IMR-90 (cell line): Measurements from ENCODE around the gene SEPHS1. TPM values are rescaled to one million over a fixed set of nuclear protein-coding genes. Genes with fewer than 3 reads are reported as not detected.

Experiments used
- ATAC-seq: fragments of 200-7000 bp; cut with Tn5 transposase; 2 replicates; pipeline ENCODE4 v1.9.1; 2020; ENCODE audit warnings: low read depth, mild to moderate bottlenecking, moderate library complexity
- BruUV-seq: library from RNA; stranded (reverse); fragments of 400-500 nt; replicated peaks from 2 replicates; lab custom pipeline; 2021; lab: Mats Ljungman, UMichigan
- CTCF ChIA-PET: fragments of 300-600 bp; formaldehyde crosslinking; extraction: SDS; loops from one replicate; lab custom pipeline; 2021; ENCODE audit warnings: antibody characterized with exemption; lab: Yijun Ruan, JAX
- POLR2A ChIA-PET: fragments of 300-600 bp; sonication (Branson Sonifier 250); formaldehyde crosslinking; loops from one replicate; lab custom pipeline; 2022; ENCODE audit warnings: antibody characterized with exemption; ENCODE audit not compliant: unreplicated experiment; lab: Charles Lee
- DNase-seq: peaks from one replicate; pipeline ENCODE4 v3.0.0; 2013
- H2AFZ ChIP-seq: replicated peaks from 2 replicates; pipeline ENCODE3; 2013; ENCODE audit warnings: low read length, mild to moderate bottlenecking; ENCODE audit not compliant: poor library complexity
- H2AK5ac ChIP-seq: 2 replicates; pipeline ENCODE4 v1.6.1; 2013; ENCODE audit warnings: low read depth, low read length, inconsistent platforms
- H2AK9ac ChIP-seq: replicated peaks from 2 replicates; pipeline ENCODE3; 2013; ENCODE audit warnings: mild to moderate bottlenecking, low read depth, low read length, moderate library complexity; ENCODE audit not compliant: poor library complexity
- H2BK120ac ChIP-seq: 2 replicates; pipeline ENCODE4 v1.6.1; 2013; ENCODE audit warnings: low read depth, low read length, inconsistent platforms
- H2BK15ac ChIP-seq: 3 replicates; pipeline ENCODE4 v1.6.1; 2013; ENCODE audit warnings: low read depth, low read length, inconsistent platforms
- H2BK20ac ChIP-seq: 2 replicates; pipeline ENCODE4 v1.6.1; 2013; ENCODE audit warnings: low read depth, mild to moderate bottlenecking, inconsistent platforms, low read length, moderate library complexity
- H2BK5ac ChIP-seq: 2 replicates; pipeline ENCODE4 v1.6.1; 2013; ENCODE audit warnings: mild to moderate bottlenecking, low read depth, low read length, inconsistent platforms; ENCODE audit not compliant: poor library complexity, severe bottlenecking
- H3K14ac ChIP-seq: replicated peaks from 2 replicates; pipeline ENCODE4 v1.6.1; 2013; ENCODE audit warnings: low read depth, low read length, inconsistent platforms
- H3K18ac ChIP-seq: 2 replicates; pipeline ENCODE4 v1.6.1; 2013; ENCODE audit warnings: low read depth, low read length, control low read depth
- H3K23ac ChIP-seq: 2 replicates; pipeline ENCODE4 v1.6.1; 2013; ENCODE audit warnings: low read depth, low read length, inconsistent platforms
- H3K27ac ChIP-seq: 2 replicates; pipeline ENCODE4 v1.5.1; 2013; ENCODE audit warnings: mild to moderate bottlenecking, control low read depth, low read length; ENCODE audit not compliant: insufficient read depth
- H3K27me3 ChIP-seq: 2 replicates; pipeline ENCODE4 v1.6.1; 2013; ENCODE audit warnings: low read length; ENCODE audit not compliant: control insufficient read depth, insufficient read depth
- H3K36me3 ChIP-seq: 2 replicates; pipeline ENCODE4 v1.6.1; 2013; ENCODE audit warnings: low read length, mixed read lengths; ENCODE audit not compliant: control insufficient read depth, insufficient read depth
- H3K4ac ChIP-seq: 2 replicates; pipeline ENCODE4 v1.6.1; 2013; ENCODE audit warnings: low read depth, low read length, inconsistent platforms
- H3K4me1 ChIP-seq: 2 replicates; pipeline ENCODE4 v1.6.1; 2013; ENCODE audit warnings: low read length, mixed read lengths; ENCODE audit not compliant: control insufficient read depth, insufficient read depth
- H3K4me2 ChIP-seq: 2 replicates; pipeline ENCODE4 v1.6.1; 2013; ENCODE audit warnings: low read depth, mild to moderate bottlenecking, control low read depth, low read length, moderate library complexity
- H3K4me3 ChIP-seq: 2 replicates; pipeline ENCODE4 v1.5.1; 2013; ENCODE audit warnings: low read depth, mild to moderate bottlenecking, control low read depth, low read length, moderate library complexity; ENCODE audit not compliant: insufficient read depth
- H3K56ac ChIP-seq: 2 replicates; pipeline ENCODE4 v1.6.1; 2013; ENCODE audit warnings: low read length, inconsistent platforms; ENCODE audit not compliant: insufficient read depth; ENCODE audit errors: extremely low read depth
- H3K79me1 ChIP-seq, 2 experiments: 2 replicates each; pipeline ENCODE4 v1.6.1; 2013; ENCODE audit warnings: low read length in 2 of 2, inconsistent platforms in 1 of 2, low read depth in 1 of 2
- H3K9ac ChIP-seq: 2 replicates; pipeline ENCODE4 v1.6.1; 2013; ENCODE audit warnings: low read depth, low read length, control low read depth
- H3K9me1 ChIP-seq: 2 replicates; pipeline ENCODE4 v1.6.1; 2013; ENCODE audit warnings: low read length, inconsistent platforms; ENCODE audit not compliant: insufficient read depth
- H3K9me3 ChIP-seq: 2 replicates; pipeline ENCODE4 v1.6.1; 2013; ENCODE audit warnings: low read length; ENCODE audit not compliant: control insufficient read depth, insufficient read depth
- H4K20me1 ChIP-seq: 2 replicates; pipeline ENCODE4 v1.6.1; 2013; ENCODE audit warnings: low read length, inconsistent platforms; ENCODE audit not compliant: insufficient read depth
- H4K5ac ChIP-seq: 2 replicates; pipeline ENCODE4 v1.6.1; 2013; ENCODE audit warnings: mild to moderate bottlenecking, low read depth, low read length, control low read depth
- H4K8ac ChIP-seq, 2 experiments: 2 replicates each; pipeline ENCODE4 v1.6.1; 2013; ENCODE audit warnings: low read depth in 2 of 2, low read length in 2 of 2, control low read depth in 1 of 2, inconsistent platforms in 1 of 2
- H4K91ac ChIP-seq: 2 replicates; pipeline ENCODE4 v1.6.1; 2013; ENCODE audit warnings: low read depth, low read length, inconsistent platforms; ENCODE audit not compliant: insufficient read depth
- CEBPB ChIP-seq: IDR thresholded peaks from 2 replicates; pipeline ENCODE4 v1.6.1; 2012; ENCODE audit warnings: low read depth, low read length, improper control_type of control experiment
- CHD1 ChIP-seq: IDR thresholded peaks from 2 replicates; pipeline ENCODE4 v1.6.1; 2012; ENCODE audit warnings: low read depth, low read length, improper control_type of control experiment
- CTCF ChIP-seq: conservative IDR thresholded peaks from 2 replicates; pipeline ENCODE4 v1.5.1; 2012; ENCODE audit warnings: mild to moderate bottlenecking, low read depth, low read length, improper control_type of control experiment
- FOS ChIP-seq: fragments of 150-350 bp; IDR thresholded peaks from 2 replicates; pipeline ENCODE4 v1.6.1; 2016; ENCODE audit warnings: low read depth, low read length
- MAFK ChIP-seq: IDR thresholded peaks from 2 replicates; pipeline ENCODE4 v1.6.1; 2012; ENCODE audit warnings: low read depth, low read length, improper control_type of control experiment
- MXI1 ChIP-seq: IDR thresholded peaks from 2 replicates; pipeline ENCODE4 v1.6.1; 2012; ENCODE audit warnings: low read depth, mild to moderate bottlenecking, low read length, moderate library complexity, borderline replicate concordance
- NFE2L2 ChIP-seq: fragments of 150-350 bp; IDR thresholded peaks from 2 replicates; pipeline ENCODE4 v1.6.1; 2016; ENCODE audit warnings: low read depth, mild to moderate bottlenecking, low read length
- POLR2A ChIP-seq: IDR thresholded peaks from 2 replicates; pipeline ENCODE4 v1.6.1; 2012; ENCODE audit warnings: mild to moderate bottlenecking, low read depth, low read length
- RCOR1 ChIP-seq: IDR thresholded peaks from 2 replicates; pipeline ENCODE4 v1.6.1; 2012; ENCODE audit warnings: mild to moderate bottlenecking, low read length, improper control_type of control experiment; ENCODE audit not compliant: insufficient replicate concordance
- RFX5 ChIP-seq: IDR thresholded peaks from 2 replicates; pipeline ENCODE4 v1.8.0; 2012; ENCODE audit warnings: low read depth, mild to moderate bottlenecking, low read length, moderate library complexity
- SMC3 ChIP-seq: fragments of 150-350 bp; IDR thresholded peaks from 2 replicates; pipeline ENCODE4 v1.6.1; 2016; ENCODE audit warnings: low read depth, mild to moderate bottlenecking, antibody characterized with exemption, low read length, moderate library complexity
- WGBS, 2 experiments: methylation state at CpG; one replicate each; pipeline versions ENCODE4 v1.1.5 to v1.1.7; 2013; ENCODE audit warnings: missing lambda C conversion rate in 2 of 2; ENCODE audit not compliant: insufficient read length in 1 of 2; ENCODE audit errors: extremely low coverage in 2 of 2; 5-methylcytosine and 5-hydroxymethylcytosine counted together
- dilution Hi-C: fragments of 300-500 bp; cut with HindIII; formaldehyde crosslinking; loops from one replicate; pipeline ENCODE4 v1.14.3; 2018; ENCODE audit warnings: low sequenced_read_pairs; ENCODE audit not compliant: unreplicated experiment
- in situ Hi-C: fragments of 300-500 bp; cut with MboI; formaldehyde crosslinking; loops from 3 replicates; pipeline ENCODE4 v1.14.3; 2019; ENCODE audit warnings: low sequenced_read_pairs, inconsistent platforms, mixed read lengths
- intact Hi-C: fragments of 100-400 bp; cut with micrococcal nuclease; formaldehyde crosslinking; loops from 2 replicates; pipeline ENCODE4 v1.10.0; 2022
- polyA plus RNA-seq, 3 experiments: library from polyadenylated mRNA; depleted of rRNA; stranded (reverse); fragments of >200 nt; gene quantifications; 2 replicates each; pipeline ENCODE4 v1.2.3, GENCODE V29; 2012; ENCODE audit warnings: low replicate concordance in 1 of 3
- total RNA-seq: library from RNA; depleted of rRNA; stranded (reverse); fragments of >200 nt; gene quantifications from 2 replicates; pipeline ENCODE4 v1.2.3, GENCODE V29; 2012
- TF ChIP-seq, protein P1 (sequence below): fragments of 150-350 bp; IDR thresholded peaks from 2 replicates; pipeline ENCODE4 v1.6.1; 2017; ENCODE audit warnings: mild to moderate bottlenecking, antibody characterized with exemption, low read length, low read depth
- TF ChIP-seq, protein P2 (sequence below): fragments of 150-350 bp; IDR thresholded peaks from 2 replicates; pipeline ENCODE4 v1.6.1; 2016; ENCODE audit warnings: low read depth, mild to moderate bottlenecking, low read length, moderate library complexity, borderline replicate concordance

The SEPHS1 gene
- total and polyA plus RNA-seq, 2 of the 4 experiments (the other 2 are of a cell fraction) = 39.4 to 69.4 TPM

DNA sequence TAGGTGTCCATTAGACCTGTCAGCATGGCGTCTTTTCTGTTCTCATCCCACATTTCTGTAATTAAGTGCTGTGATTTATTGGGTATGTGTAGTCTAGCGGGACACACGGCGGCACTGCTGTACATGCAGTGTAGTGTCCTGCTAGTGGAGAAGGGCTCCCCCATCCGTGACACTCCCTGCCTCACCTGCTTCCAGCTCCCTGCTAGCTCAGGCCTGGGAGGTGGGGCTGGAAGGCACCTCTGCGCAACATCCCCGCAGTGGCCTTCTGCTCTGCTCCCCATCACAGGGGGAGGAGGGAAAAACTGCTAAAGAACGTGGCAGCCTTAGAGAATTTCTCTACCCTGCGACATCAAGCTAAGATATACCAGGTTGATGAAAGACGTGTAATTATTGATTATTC lies 19.5 kb downstream of the SEPHS1 start:
- in situ Hi-C loops = no loop called here
- H3K56ac ChIP-seq = no peak overlapping the region
- H2AK5ac ChIP-seq = no peak overlapping the region
- H3K27ac ChIP-seq = no peak overlapping the region
- peaks cover 50% of the 10 kb centered on the region for H3K36me3 ChIP-seq
- H3K9ac ChIP-seq = no peak overlapping the region
- no CpG with 5 or more reads among the region's 10 CpGs for WGBS, 2 experiments
- H3K9me1 ChIP-seq = no peaks in the 10 kb centered on the region
- H2AFZ ChIP-seq = no peak overlapping the region
- H4K8ac ChIP-seq = no peak overlapping the region
- no peak overlapping the region for H3K4me3 ChIP-seq
- POLR2A ChIA-PET = no interaction called here
- no peak overlapping the region for H4K5ac ChIP-seq
- H4K20me1 ChIP-seq = no peaks in the 10 kb centered on the region
- H2BK15ac ChIP-seq = no peak overlapping the region
- no peak overlapping the region for H2BK120ac ChIP-seq
- CTCF ChIA-PET = no interaction called here
- dilution Hi-C loops = no loop called here
- no peak overlapping the region for H3K23ac ChIP-seq
- intact Hi-C loops = no loop called here
- DNase-seq (no peak), ATAC-seq (no peak)
- H3K14ac ChIP-seq = no peak overlapping the region
- TF ChIP-seq MXI1 (no peak), CEBPB (no peak), NFE2L2 (no peak), FOS (no peak), MAFK (no peak), SMC3 (no peak), RFX5 (no peak), CTCF (no peak), RCOR1 (no peak), CHD1 (no peak), POLR2A (no peak)
- TF ChIP-seq, protein P1, sequence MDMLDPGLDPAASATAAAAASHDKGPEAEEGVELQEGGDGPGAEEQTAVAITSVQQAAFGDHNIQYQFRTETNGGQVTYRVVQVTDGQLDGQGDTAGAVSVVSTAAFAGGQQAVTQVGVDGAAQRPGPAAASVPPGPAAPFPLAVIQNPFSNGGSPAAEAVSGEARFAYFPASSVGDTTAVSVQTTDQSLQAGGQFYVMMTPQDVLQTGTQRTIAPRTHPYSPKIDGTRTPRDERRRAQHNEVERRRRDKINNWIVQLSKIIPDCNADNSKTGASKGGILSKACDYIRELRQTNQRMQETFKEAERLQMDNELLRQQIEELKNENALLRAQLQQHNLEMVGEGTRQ = no peak
- TF ChIP-seq, protein P2, sequence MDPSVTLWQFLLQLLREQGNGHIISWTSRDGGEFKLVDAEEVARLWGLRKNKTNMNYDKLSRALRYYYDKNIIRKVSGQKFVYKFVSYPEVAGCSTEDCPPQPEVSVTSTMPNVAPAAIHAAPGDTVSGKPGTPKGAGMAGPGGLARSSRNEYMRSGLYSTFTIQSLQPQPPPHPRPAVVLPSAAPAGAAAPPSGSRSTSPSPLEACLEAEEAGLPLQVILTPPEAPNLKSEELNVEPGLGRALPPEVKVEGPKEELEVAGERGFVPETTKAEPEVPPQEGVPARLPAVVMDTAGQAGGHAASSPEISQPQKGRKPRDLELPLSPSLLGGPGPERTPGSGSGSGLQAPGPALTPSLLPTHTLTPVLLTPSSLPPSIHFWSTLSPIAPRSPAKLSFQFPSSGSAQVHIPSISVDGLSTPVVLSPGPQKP = no peak
- H3K4me2 ChIP-seq = no peak overlapping the region
- no peak overlapping the region for H2BK5ac ChIP-seq
- peaks cover 2 to 13% of the 10 kb centered on the region in 2 experiments; a peak in 1 of 4 replicates for H3K79me1 ChIP-seq
- no peak overlapping the region for H4K91ac ChIP-seq
- H3K4ac ChIP-seq = no peak overlapping the region
- BruUV-seq = no TSS peak
- no peaks in the 10 kb centered on the region for H3K4me1 ChIP-seq
- H3K9me3 ChIP-seq = no peaks in the 10 kb centered on the region
- no peak overlapping the region for H3K18ac ChIP-seq
- H2BK20ac ChIP-seq = no peak overlapping the region
- peak overlapping the region; percentile 15 for H2AK9ac ChIP-seq
- no peaks in the 10 kb centered on the region for H3K27me3 ChIP-seq
